Astrocyte (in vitro differentiated cells and primary cell): ENCODE results near the gene CLDN20.

Experiments used
- CTCF ChIP-seq: IDR thresholded peaks from 2 replicates; pipeline ENCODE4 v1.5.1; 2011; ENCODE audit warnings: low read depth, mild to moderate bottlenecking, inconsistent platforms, low read length, moderate library complexity; ENCODE audit not compliant: insufficient read depth
- EZH2 ChIP-seq: IDR thresholded peaks from 2 replicates; pipeline ENCODE4 v1.6.1; 2012; ENCODE audit warnings: mild to moderate bottlenecking, low read length, inconsistent platforms; ENCODE audit not compliant: insufficient read depth

GRCh38 chr6:155219299-155219698 lies 44.5 kb upstream of the CLDN20 start:
- no peak for TF ChIP-seq CTCF
- no peak for TF ChIP-seq EZH2
